GM21423 (cell line): Measurements from ENCODE around the gene FAM171A1.
"Not testable (repeated sequence)": the region's sequence is repeated elsewhere in the genome, so short reads cannot be mapped to it uniquely, and the experiment has no call there.

Source experiments
- ATAC-seq: cut with Tn5 transposase; IDR thresholded peaks from one replicate; pipeline ENCODE4 v1.9.1; 2021; ENCODE audit warnings: mild to moderate bottlenecking, moderate library complexity; ENCODE audit not compliant: unreplicated experiment

The FAM171A1 gene

GRCh38 chr10:15345450-15345849, 25.6 kb downstream of the FAM171A1 start:
- ATAC-seq = no peak

- no peak for ATAC-seq
Observed at GRCh38 chr10:15344876-15345285, 26.2 kb downstream of the FAM171A1 start.

- no peak for ATAC-seq
Observed at GRCh38 chr10:15344256-15344875, 26.7 kb downstream of the FAM171A1 start.

- ATAC-seq = no peak
Observed at GRCh38 chr10:15342970-15343369, 28.1 kb downstream of the FAM171A1 start.

- no peak for ATAC-seq
Observed at GRCh38 chr10:15341502-15342128, 29.5 kb downstream of the FAM171A1 start.

GRCh38 chr10:15339892-15340291, 31.2 kb downstream of the FAM171A1 start:
- ATAC-seq = no peak

GRCh38 chr10:15337441-15337923, 33.6 kb downstream of the FAM171A1 start:
- ATAC-seq = not testable (repeated sequence)

GRCh38 chr10:15336211-15336610, 34.9 kb downstream of the FAM171A1 start:
- ATAC-seq = no peak

- ATAC-seq = no peak
Observed at GRCh38 chr10:15335508-15335907, 35.6 kb downstream of the FAM171A1 start.

- no peak for ATAC-seq
Observed at GRCh38 chr10:15334650-15335323, 36.3 kb downstream of the FAM171A1 start.

- no peak for ATAC-seq
Observed at GRCh38 chr10:15333909-15334649, 37.0 kb downstream of the FAM171A1 start.

GRCh38 chr10:15333181-15333580, 37.9 kb downstream of the FAM171A1 start:
- not testable (repeated sequence) for ATAC-seq

GRCh38 chr10:15331461-15331860, 39.6 kb downstream of the FAM171A1 start:
- no peak for ATAC-seq

- no peak for ATAC-seq
Observed at GRCh38 chr10:15329437-15329836, 41.7 kb downstream of the FAM171A1 start.

GRCh38 chr10:15325944-15326284, 45.2 kb downstream of the FAM171A1 start:
- ATAC-seq = no peak

- ATAC-seq = no peak
Observed at GRCh38 chr10:15325243-15325943, 45.7 kb downstream of the FAM171A1 start.

GRCh38 chr10:15324611-15325010, 46.5 kb downstream of the FAM171A1 start:
- ATAC-seq = no peak

GRCh38 chr10:15324113-15324512, 47.0 kb downstream of the FAM171A1 start:
- ATAC-seq = no peak

- ATAC-seq = no peak
Observed at GRCh38 chr10:15322356-15322755, 48.7 kb downstream of the FAM171A1 start.

- no peak for ATAC-seq
Observed at GRCh38 chr10:15321431-15322341, 49.4 kb downstream of the FAM171A1 start.
